Inferior parietal cortex (tissue), 1 donor: ENCODE measurements around the gene SIRT2.
"Not testable (repeated sequence)": the region's sequence is repeated elsewhere in the genome, so short reads cannot be mapped to it uniquely, and the experiment has no call there.

Experiments
- DNase-seq: peaks from one replicate; pipeline ENCODE4 v3.0.0-alpha.2; 2016; ENCODE audit errors: extremely low spot score

Gene SIRT2

DNA sequence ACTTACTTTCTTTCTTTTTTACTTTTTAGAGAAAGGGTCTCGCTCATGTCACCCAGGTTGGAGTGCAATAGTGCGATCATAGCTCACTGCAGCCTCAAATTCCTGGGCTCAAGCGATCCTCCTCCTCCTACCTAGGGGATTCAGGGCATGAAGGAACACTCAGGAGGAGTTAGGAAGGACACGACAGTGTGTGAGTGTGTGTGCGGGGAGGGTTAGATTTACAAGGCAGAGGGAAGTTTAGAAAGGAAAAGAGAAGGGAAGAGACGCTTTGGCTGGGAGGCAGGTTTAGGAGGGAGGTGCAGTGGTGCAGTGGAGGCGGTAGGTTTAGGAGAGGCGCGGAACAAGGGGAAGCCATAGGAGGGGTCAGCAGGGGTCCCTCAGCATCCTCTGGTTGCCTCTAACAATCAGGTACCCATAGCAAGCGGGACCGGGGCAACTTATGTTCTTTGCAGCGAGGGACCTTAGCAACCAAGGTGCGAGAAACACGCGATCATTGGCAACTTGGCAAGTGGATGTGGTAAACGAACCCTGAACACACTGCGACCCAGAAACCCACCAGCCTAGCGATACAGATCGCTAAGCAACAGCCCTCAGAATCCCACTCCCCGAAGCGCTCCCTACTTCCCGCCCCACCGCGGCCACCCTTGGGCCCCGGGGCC lies 501 bp downstream of the SIRT2 start:
- DNase-seq = no peak

GRCh38 chr19:38894968-38895367 lies 4.5 kb downstream of the SIRT2 start:
- DNase-seq = no peak

DNA sequence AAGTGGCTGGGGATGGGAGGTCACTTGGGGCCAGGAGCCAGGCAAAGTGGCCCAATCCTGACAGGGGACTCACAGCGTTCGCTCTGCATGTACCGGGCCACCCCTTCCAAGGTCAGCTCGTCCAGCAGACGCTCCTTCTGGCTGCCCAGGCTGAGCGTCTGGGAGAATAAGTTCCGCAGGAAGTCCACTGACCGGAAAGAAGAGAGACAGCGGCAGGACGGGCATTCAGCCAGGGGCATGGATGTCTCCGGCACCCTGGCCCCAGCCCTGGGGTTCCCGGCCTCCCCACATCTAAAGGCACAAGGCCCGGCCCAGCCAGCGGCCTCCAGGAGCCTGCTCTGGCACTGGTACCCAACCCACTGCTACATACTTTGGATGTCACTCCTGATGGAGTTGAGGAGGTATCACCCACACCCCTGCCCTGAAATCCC lies 6.1 kb downstream of the SIRT2 start:
- no peak for DNase-seq

- DNase-seq = no peak
These were observed 6.6 kb downstream of the SIRT2 start for GRCh38 chr19:38892841-38893240.

DNA sequence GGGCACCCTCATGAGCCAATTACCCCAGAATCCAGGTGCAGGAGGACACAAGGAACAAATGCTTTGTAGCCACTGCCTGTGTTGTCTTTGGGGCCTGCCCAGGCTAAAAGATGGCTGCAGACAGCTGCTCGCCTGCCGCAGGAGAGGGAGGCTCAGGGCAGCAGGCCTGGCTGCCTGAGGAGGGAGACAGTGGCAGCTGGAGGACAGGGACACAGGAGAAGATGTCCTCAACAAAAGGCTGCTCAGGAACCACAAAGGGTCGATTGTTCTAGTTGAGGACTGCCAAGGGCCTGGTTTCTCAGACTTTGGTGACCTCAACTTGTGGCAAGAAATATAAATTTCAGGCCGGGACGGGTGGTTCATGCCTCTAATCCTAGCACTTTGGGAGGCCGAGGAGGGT lies 7.6 kb downstream of the SIRT2 start:
- peak; percentile 44 for DNase-seq

DNA sequence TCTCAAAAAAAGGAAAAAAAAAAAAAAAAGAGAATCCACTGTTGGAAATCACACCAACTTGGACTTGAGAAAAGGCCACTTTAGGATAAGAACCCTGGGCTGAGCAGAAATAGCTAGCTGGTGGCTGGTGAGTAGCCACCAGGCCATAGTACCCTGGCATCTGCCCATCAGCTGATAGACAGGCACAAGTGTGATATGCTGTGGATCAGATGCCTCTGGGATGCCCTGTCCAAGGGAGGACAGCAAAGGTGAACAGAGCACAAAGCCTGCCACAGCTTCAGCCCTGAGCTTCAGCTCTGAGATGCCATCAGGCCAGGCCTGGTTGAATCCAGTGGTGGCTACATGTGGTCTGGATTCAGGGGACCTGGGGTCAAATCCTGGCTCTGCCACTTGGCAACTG lies 8.7 kb downstream of the SIRT2 start:
- no peak for DNase-seq

GRCh38 chr19:38889803-38890202 lies 9.6 kb downstream of the SIRT2 start:
- DNase-seq = no peak

- no peak for DNase-seq
These were observed 10.5 kb downstream of the SIRT2 start for GRCh38 chr19:38888876-38889275.

DNA sequence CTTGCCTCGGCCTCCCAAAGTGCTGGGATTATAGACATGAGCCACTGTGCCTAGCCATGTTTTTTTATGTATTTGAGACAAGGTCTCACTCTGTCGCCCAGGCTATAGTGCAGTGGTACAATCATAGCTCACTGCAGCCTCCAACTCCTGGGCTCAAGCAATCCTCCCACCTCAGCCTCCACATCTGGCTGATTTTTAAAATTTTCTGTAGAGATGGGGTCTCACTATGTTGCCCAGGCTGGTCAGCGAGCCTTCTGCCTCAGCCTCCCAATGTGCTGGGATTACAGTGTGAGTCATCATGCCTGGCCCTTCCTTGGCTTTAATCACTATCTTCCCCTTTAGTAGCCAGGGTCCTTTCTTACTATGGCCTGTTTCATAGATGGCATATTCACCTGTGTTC lies 14.7 kb downstream of the SIRT2 start:
- not testable (repeated sequence) for DNase-seq

- DNase-seq = no peak
These were observed 16.1 kb downstream of the SIRT2 start for GRCh38 chr19:38883286-38883685.

GRCh38 chr19:38880882-38881609 lies 18.4 kb downstream of the SIRT2 start:
- DNase-seq = no peak

GRCh38 chr19:38880076-38880881 lies 19.1 kb downstream of the SIRT2 start:
- DNase-seq = no peak

- DNase-seq = no peak
These were observed 20.0 kb downstream of the SIRT2 start for GRCh38 chr19:38879400-38879751.

- DNase-seq = no peak
These were observed 20.6 kb downstream of the SIRT2 start for GRCh38 chr19:38878575-38879399.

DNA sequence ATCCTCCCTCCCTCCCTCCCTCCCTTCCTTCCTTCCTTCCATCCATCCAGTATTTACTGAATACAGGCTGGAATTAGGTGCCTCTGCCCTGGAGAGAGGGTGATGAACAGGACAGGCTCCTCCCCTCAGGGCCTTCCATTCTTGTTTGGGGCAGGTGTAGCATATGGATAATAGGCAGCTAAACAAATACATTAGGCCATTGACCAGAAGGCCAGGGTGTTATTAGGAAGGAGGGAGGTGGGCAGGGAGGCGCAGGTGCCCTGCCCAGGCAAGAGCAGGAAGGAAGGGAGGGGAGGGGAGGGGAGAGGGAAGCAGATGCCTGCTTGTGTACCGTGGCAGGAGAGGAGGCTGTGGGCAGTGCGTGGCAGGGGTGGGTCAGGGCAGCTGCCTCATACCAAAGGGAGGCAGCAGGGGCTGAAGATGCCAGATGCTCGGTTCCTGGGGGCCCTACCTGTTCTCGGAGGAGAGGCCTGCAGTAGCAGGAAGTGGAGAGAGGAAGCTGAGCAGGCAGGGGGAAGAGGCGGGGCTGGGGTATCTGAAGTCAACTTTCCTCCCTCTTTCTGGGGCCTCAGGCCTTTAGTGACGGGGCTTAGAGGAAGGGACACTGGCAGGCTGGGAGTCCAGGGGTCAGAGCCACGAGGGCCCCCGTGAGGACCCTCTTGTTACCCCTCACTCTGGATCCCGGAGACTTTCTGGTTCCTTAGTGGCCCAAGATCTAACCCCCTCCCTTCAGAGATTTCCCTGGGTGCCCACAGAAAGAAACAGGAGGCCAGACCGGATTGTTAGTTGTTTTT lies 21.4 kb downstream of the SIRT2 start, which contains the start of gene RINL:
TSS of gene RINL (minus strand) at position 495 of the 794 bp plus-strand sequence. CDS start 1,533 bp downstream, outside the sequence.
- no peak for DNase-seq

DNA sequence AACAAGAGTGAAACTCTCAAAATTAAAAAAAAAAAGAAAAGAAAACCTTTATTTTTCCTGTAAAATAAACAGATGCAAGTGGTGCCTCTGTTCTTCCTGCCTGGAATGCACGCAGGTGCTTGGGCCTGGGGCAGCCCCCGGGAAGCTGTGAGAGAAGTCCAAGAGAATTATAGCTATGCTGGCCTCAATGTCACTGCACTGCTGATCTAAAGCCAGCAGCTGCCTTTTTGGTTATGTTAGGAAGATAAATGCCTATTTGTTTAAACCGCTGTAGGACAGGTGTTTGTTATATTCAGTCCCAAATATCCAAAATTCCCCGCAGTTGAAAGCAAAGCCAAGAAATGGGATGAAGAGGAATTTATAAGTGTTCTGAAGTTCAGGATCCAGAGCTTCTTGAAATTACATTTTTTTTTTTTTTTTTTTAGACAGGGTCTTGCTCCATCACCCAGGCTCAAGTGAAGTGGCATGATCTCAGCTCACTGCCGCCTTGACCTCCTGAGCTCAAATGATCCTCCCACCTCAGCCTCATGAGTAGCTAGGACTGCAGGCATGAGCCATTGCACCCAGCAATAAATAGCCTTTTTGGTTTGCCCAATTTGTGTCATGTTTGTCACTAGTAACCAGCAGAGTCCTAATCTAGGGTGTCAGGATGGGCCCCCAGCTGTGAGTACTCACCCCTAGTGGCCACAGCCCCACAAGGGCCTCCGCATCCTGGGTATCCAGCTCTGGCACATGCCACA lies 23.6 kb downstream of the SIRT2 start:
- no peak for DNase-seq

DNA sequence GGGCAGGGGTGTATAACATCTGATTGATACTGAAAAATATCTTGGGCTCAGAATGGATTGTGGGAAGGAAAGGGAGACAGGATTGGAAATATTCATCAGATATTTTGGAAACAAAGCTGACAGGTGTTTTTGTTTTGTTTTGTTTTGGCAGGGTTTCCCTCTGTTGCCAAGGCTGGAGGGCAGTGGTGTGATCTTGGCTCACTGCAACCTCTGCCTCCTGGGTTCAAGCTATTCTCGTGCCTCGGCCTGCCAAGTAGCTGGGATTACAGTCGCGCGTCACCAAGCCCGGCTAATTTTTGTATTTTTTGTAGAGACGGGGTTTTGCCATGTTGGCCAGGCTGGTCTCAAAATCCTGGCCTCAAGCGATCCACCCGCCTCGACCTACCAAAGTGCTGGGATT lies 26.0 kb downstream of the SIRT2 start:
- DNase-seq = not testable (repeated sequence)

DNA sequence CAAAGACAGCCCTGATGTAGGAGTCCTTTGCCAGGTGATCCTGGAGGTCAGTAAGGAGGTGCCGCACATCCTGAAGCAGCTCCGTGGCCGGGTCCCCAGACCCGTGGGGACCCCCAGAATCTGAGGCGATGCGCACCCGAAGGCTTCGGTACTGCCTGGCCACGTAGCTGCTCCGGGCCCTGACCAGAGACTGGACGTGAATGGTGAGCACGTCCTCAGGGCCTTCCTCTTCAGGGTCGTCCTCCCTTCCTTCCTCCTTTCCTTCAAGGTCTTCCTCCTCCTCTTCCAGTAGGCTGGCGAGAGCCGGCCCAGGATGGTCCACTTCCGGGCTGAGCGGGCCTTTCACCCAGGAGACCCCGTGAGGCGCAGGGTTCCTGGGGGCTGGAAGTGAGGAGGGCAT lies 28.8 kb downstream of the SIRT2 start:
- no peak for DNase-seq

DNA sequence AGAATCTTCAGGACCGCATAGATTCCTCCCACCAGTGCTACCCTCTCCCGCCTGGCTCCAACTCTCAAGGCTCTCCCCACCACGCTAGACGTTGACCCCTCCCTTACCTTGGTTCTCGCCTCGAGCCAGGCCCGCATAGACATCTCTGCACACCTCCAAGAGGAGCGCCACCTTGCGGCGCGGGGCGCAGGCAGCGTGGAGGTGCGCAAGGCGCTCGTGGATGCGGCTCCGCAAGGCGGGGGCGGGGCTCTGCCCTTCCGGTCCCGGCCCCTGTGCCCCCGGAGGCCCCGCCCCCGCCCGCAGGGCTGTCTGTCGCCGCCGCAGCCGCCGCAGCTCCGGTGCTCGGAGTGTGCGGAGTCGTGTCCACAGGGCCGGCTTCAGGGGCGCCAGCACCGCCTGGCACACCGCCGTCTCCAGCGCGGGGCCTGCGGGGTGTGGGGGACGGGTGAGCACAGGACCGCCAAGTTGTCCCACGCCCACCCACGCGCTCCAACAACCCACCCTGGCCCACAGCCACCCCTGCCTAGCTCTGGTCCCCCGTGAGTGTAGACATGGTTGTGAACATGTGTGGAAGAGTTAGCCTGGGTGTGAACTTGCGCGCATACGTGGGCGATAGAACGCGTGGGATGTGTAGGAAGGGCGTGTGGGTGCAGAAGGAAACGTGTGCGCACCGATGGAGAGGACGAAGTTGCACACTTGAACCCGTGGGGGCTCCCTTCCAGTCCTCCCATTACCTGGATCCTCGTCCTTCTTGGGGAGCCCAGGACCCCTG lies 29.4 kb downstream of the SIRT2 start:
- peak; percentile 65 for DNase-seq
